ENCODE results near the gene TNIP2. TPM values are rescaled to one million over a fixed set of nuclear protein-coding genes. Genes with fewer than 3 reads are reported as not detected.

The TNIP2 gene
- total RNA-seq, 1 experiment from 2014 or later, result 35.8 TPM

GRCh38 chr4:2804449-2804972 is 48.4 kb upstream of the TNIP2 start:
- H3K4me3 ChIP-seq (ENCODE audit: low read depth, low read length), result no peak overlapping the region
- POLR2A ChIA-PET, result no interaction called here
- Mint-ChIP-seq H3K27me3 (ENCODE audit: insufficient read depth, unreplicated experiment) (no peaks in the 10 kb centered on the region), H3K4me3 (ENCODE audit: unreplicated experiment) (no peak overlapping the region), H3K9me3 (ENCODE audit: unreplicated experiment) (no peaks in the 10 kb centered on the region), H3K27ac (ENCODE audit: unreplicated experiment) (no peak overlapping the region), H3K36me3 (ENCODE audit: insufficient read depth, unreplicated experiment) (no peaks in the 10 kb centered on the region), H3K4me1 (ENCODE audit: low read depth, unreplicated experiment) (no peaks in the 10 kb centered on the region)
- BruUV-seq (replicated peaks), result no TSS peak
- TF ChIP-seq CTCF (IDR thresholded peaks at IDR 0.05; ENCODE audit: insufficient read depth in 1 of 2, low read depth in 1 of 2, low read length in 1 of 2, severe bottlenecking in 1 of 2, unreplicated experiment in 1 of 2), result no peak
- no peak for DNase-seq
- 0 out of 2 replicates have a peak, but pooled peaks cover 3% of the 10 kb centered on the region for H3K4me1 ChIP-seq
- H3K36me3 ChIP-seq (ENCODE audit: control insufficient read depth, insufficient read depth, low read length), result no peaks in the 10 kb centered on the region
- H3K9me3 ChIP-seq, result no peaks in the 10 kb centered on the region
- CTCF ChIA-PET, result no interaction called here
- intact Hi-C loops (cut with micrococcal nuclease; ENCODE audit: unreplicated experiment), result no loop called here
- no peaks in the 10 kb centered on the region for H3K27me3 ChIP-seq (replicated peaks; ENCODE audit: control insufficient read depth, insufficient read depth, low read length)

DNA sequence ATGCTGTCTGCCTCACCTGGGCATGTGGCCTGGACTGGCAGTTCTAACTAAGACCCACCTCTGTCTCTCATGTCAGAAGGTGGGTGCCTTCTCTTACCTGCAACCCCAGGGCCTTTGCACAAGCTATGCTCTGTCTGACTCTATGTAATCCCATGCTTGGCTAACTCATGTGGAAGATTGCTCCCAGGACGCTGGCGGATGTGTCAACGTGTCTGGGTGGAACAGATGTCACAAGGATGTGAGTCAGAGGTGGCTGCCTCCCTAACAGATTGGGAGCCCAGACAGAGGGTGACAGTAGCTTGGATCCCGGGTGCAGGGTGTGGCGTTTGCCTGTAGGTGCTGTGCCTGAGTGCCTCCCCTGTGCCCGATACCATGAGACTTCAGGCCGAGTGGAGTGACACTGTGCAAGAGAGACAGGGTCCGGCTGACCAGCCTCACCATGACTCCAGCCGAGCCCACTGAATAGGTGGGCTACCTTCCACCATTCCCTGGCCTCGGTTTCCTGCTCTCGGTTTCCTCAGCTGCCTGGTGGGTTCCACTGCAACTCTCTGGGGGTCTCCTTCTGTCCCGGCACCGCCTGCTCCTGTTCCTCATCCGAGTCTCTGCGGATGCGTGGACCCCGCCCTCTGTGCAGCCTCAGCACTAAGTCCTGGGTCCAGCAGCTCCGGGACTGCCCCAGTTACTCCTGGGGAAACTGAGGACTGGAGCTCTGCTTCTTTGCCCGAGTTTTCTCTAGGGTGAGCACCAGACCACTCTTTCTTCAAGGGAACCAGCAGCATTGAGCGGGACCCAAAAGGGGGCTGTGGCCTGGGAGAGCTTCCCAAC is 47.7 kb upstream of the TNIP2 start:
- intact Hi-C loops (cut with micrococcal nuclease; ENCODE audit: unreplicated experiment), result no loop called here
- H3K4me1 Mint-ChIP-seq (ENCODE audit: low read depth, unreplicated experiment), result no peaks in the 10 kb centered on the region
- H3K36me3 Mint-ChIP-seq (ENCODE audit: insufficient read depth, unreplicated experiment), result no peaks in the 10 kb centered on the region
- TF ChIP-seq CTCF (IDR thresholded peaks at IDR 0.05; ENCODE audit: insufficient read depth in 1 of 2, low read depth in 1 of 2, low read length in 1 of 2, severe bottlenecking in 1 of 2, unreplicated experiment in 1 of 2), result no peak
- no peak overlapping the region for H3K4me3 Mint-ChIP-seq (ENCODE audit: unreplicated experiment)
- no TSS peak for BruUV-seq (replicated peaks)
- H3K9me3 ChIP-seq, result no peaks in the 10 kb centered on the region
- 0 out of 2 replicates have a peak, but pooled peaks cover 3% of the 10 kb centered on the region for H3K4me1 ChIP-seq
- no peak overlapping the region for H3K4me3 ChIP-seq (ENCODE audit: low read depth, low read length)
- ChIA-PET POLR2A (no interaction called here), CTCF (no interaction called here)
- no peaks in the 10 kb centered on the region for H3K27me3 ChIP-seq (replicated peaks; ENCODE audit: control insufficient read depth, insufficient read depth, low read length)
- H3K36me3 ChIP-seq (ENCODE audit: control insufficient read depth, insufficient read depth, low read length), result no peaks in the 10 kb centered on the region
- no peaks in the 10 kb centered on the region for H3K27me3 Mint-ChIP-seq (ENCODE audit: insufficient read depth, unreplicated experiment)
- H3K9me3 Mint-ChIP-seq (ENCODE audit: unreplicated experiment), result no peaks in the 10 kb centered on the region
- H3K27ac Mint-ChIP-seq (ENCODE audit: unreplicated experiment), result no peak overlapping the region
- DNase-seq, result no peak

GRCh38 chr4:2802618-2803531 is 46.7 kb upstream of the TNIP2 start:
- Histone ChIP-seq H3K27me3 (replicated peaks; ENCODE audit: control insufficient read depth, insufficient read depth, low read length) (no peaks in the 10 kb centered on the region), H3K4me3 (ENCODE audit: low read depth, low read length) (no peak overlapping the region), H3K9me3 (no peaks in the 10 kb centered on the region), H3K36me3 (ENCODE audit: control insufficient read depth, insufficient read depth, low read length) (no peaks in the 10 kb centered on the region), H3K4me1 (0 out of 2 replicates have a peak, but pooled peaks cover 3% of the 10 kb centered on the region)
- intact Hi-C loops (cut with micrococcal nuclease; ENCODE audit: unreplicated experiment), result no loop called here
- ChIA-PET POLR2A (no interaction called here), CTCF (no interaction called here)
- no peak overlapping the region for H3K4me3 Mint-ChIP-seq (ENCODE audit: unreplicated experiment)
- DNase-seq, result no peak
- no peaks in the 10 kb centered on the region for H3K36me3 Mint-ChIP-seq (ENCODE audit: insufficient read depth, unreplicated experiment)
- H3K27ac Mint-ChIP-seq (ENCODE audit: unreplicated experiment), result no peak overlapping the region
- H3K9me3 Mint-ChIP-seq (ENCODE audit: unreplicated experiment), result no peaks in the 10 kb centered on the region
- BruUV-seq (replicated peaks), result no TSS peak
- TF ChIP-seq CTCF (IDR thresholded peaks at IDR 0.05; ENCODE audit: insufficient read depth in 1 of 2, low read depth in 1 of 2, low read length in 1 of 2, severe bottlenecking in 1 of 2, unreplicated experiment in 1 of 2), result no peak
- no peaks in the 10 kb centered on the region for H3K27me3 Mint-ChIP-seq (ENCODE audit: insufficient read depth, unreplicated experiment)
- no peaks in the 10 kb centered on the region for H3K4me1 Mint-ChIP-seq (ENCODE audit: low read depth, unreplicated experiment)
